ENCODE measurements around the gene PHETA1.

DNA sequence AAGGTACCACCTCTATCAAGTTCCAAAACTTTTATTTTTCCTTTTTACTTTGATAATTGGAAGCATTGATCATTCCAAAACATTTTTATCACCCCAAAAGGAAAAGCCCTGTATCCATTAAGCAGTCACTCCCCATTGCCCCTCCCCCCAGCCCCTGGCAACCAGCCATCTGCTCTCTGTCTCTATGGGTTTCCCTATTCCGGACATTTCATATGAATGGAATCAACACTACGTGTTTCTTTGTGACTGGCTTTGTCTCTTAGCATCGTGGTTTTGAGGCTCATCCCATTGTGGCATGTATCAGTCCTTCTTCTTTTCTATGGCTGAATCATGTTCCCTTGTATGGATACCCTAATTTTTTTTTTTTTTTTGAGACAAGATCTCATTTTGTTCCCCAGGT, 18.0 kb upstream of the PHETA1 start:
- TF ChIP-seq POLR2AphosphoS5 (IDR thresholded peaks at IDR 0.05; ENCODE audit: low read depth, low read length) (no peak), POLR2A (IDR thresholded peaks at IDR 0.05; ENCODE audit: low read depth, low read length) (no peak)
